Stimulated activated CD8-positive, alpha-beta memory T cell treated with anti-CD3 and anti-CD28 coated beads, Interleukin-7, amount 100 ng/mL, for 24 hours (primary cell): Measurements from ENCODE around the gene LOXHD1.

ENCODE experiments used
- DNase-seq: peaks from one replicate; pipeline ENCODE4 v3.0.0-alpha.2; 2020; ENCODE audit warnings: low read depth

LOXHD1 gene

GRCh38 chr18:46676182-46676835 is 19.3 kb upstream of the LOXHD1 start:
- DNase-seq = no peak

GRCh38 chr18:46675112-46675511 is 18.1 kb upstream of the LOXHD1 start:
- no peak for DNase-seq

GRCh38 chr18:46672062-46672970 is 15.3 kb upstream of the LOXHD1 start:
- no peak for DNase-seq

GRCh38 chr18:46668694-46669093 is 11.7 kb upstream of the LOXHD1 start:
- no peak for DNase-seq

DNA sequence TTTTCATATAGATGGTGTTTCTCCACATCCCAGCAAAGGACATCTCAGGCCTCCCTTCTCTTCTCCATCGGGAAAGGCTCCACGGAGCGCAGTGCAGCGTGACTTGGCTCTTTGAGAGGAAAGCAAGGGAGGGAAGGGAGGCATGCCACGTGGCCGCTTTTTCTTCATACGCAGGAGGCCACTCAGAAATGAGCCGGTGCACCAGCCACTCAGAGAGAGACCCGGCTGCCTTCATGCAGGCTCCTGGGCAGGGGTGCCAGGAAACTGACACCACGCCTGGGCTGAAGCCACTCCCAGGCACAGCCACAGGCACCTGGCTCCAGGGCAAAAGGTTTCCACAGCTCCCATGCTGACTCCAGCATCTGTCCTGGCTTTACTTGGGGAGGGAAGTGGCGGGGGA is 11.1 kb upstream of the LOXHD1 start:
- DNase-seq = no peak

- DNase-seq = no peak
These were observed 6.5 kb upstream of the LOXHD1 start for GRCh38 chr18:46663539-46663938.

- no peak for DNase-seq
These were observed 4.1 kb upstream of the LOXHD1 start for GRCh38 chr18:46660957-46661749.

DNA sequence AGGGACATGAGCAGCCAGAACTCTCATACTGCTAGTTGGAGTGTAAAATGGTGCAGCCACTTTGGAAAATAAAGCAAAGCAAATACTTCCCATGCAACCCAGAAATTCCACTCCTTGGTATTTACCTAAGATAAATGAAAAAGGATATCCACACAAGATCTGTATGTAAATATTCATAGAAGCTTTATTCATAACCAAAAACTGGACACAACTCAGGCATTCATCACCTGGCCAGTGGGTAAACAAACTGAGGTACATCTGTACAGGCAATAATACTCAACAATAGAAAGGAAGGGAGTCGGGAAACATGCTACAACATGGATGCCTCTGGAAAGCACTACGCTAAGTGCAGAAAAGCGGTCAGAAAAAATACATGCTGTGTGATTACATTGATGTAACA is 2.5 kb upstream of the LOXHD1 start:
- DNase-seq = no peak

GRCh38 chr18:46656326-46657114 is 500 bp downstream of the LOXHD1 start:
- DNase-seq = no peak

DNA sequence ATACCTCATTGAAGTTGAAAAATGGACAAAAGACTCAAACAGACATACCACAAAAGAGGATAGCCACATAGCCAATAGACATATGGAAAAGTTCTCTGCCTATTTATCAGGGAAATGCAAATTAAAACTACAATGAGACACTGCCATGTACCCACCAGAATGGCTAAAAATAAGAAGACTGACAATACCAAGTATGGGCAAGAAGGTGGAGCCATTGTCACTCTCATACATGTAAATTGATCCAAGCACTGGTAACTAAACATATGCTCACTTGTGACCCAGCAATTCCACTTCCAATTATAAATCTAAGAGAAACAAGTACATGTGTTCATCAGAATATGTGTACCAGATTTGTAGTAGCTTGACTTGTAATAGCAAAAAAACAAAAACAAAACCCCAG is 4.6 kb downstream of the LOXHD1 start:
- no peak for DNase-seq

- DNase-seq = no peak
These were observed 6.3 kb downstream of the LOXHD1 start for GRCh38 chr18:46650681-46651080.

- no peak for DNase-seq
These were observed 7.8 kb downstream of the LOXHD1 start for GRCh38 chr18:46649071-46649862.

DNA sequence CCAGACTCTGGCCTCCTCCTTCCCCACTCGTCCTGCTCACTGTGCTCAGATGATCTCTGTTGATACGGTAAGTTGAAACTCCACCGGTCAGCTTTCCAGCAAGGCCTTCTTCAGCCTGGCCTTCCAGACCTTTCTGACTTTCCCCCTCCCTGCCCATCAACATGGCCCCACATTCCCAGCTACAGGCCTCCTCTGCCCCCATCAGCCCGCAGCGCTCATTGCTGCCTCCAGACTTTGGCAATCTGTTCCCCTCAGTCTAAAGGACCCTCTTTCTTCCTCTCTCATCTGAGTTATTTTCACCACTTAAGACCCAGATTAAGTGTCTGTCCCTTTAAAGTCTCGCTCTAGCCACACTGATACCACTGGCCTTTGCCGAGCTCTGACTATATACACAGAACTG is 10.6 kb downstream of the LOXHD1 start:
- DNase-seq = no peak

DNA sequence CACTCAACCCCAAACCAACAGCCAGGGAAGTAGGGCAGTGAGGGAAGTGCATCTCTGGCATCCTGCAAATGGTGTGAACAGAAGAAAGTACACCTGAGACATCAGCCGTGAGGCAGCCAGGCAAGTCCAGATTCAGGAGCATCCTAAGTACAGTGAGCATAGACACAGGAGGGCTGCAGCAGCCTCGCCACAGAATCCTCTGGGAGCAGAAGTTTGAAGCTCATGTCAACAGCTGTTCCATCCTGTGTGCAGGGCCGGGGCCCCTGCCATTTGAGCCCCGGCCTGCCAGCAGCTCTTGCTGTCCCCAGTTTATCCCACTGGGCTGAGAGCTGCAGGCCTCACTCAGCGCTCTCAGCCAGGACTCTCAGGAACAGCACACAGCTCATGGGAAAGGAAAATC is 14.5 kb downstream of the LOXHD1 start:
- no peak for DNase-seq

DNA sequence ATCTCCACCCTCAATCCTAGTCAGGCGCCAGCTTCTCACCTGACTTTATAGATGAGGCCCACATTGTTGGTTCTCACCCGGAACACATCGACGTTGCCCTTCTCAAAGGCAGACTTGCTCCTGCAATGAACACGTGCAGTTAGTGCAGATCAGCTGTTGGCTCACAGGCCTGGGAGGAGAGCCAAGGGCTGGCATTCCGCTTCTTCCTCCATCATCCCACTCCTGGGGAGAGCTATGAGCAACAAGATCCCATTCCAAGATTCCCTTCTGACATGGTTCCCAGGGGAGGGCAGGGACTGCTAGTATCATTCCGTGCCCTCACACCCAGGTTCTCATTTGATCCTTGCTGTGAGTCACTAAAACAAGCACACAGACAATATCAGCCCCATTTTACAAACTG is 15.1 kb downstream of the LOXHD1 start:
- DNase-seq = no peak

GRCh38 chr18:46639386-46639785 is 17.6 kb downstream of the LOXHD1 start:
- no peak for DNase-seq

DNA sequence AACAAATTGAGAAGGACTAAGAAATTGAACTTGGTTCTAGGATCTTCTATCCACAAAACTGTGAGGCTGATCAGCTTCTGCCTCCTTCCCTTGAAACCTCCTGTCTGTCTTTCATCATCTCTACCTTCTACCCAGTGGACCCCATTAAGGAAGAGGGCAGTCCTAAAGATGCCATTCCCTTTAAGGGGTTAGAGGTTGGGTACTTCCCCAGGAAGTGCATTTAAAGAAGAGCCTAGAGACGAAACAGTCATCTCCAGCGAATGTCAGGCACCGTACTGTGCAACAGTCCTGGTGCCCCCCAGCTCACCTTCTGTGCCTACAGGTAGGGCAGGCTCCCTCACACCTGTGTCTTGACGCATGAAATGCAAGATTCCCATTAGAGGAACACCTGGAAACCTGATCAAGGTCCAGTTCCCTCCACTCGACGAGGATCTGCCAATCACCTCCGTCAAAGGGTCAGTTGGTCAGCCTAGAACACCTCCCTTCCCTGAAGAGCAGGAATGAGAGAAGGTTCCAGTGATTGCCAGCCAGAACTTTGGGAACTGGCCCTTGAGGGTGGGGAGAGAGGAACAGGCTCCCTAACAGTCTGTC is 20.9 kb downstream of the LOXHD1 start:
- no peak for DNase-seq

DNA sequence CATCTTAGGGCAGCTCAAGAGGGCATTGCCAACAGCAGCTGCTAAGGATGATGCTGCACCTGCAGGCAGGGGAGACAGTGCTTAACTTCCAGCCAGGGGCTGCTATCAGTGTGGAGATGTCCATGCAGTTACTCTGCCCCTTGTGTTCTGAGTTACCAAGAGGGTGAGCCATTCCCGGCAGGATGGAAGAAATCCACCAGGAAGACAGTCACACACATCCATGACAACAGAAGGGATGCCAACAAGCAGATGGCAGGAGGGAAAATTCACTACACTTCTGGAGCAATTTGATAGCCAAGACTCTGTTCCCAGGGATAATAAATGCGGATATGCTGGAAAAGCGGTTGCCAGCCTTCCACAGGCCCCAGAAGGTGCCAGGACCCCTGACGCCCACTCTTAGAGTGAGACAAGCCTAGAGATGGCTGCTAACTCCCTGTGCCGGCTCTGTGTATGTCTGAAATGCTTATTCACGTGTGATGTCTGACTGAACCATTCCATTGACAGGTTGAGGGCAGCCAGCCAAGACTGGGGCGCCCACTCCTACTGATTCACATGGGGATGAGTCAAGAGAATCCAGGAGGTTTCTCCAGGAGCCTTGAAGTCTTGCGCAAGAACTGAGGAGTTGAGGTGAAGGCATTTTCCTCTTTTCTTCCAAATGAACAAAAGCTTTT is 24.5 kb downstream of the LOXHD1 start:
- DNase-seq = no peak

GRCh38 chr18:46630991-46631390 is 26.0 kb downstream of the LOXHD1 start:
- no peak for DNase-seq

- no peak for DNase-seq
These were observed 26.9 kb downstream of the LOXHD1 start for GRCh38 chr18:46630160-46630559.
